Fibroblast of the conjunctiva (primary cell): Measurements from ENCODE around the gene NMRK2.
"Not testable (repeated sequence)": the region's sequence is repeated elsewhere in the genome, so short reads cannot be mapped to it uniquely, and the experiment has no call there.

Source experiments
- DNase-seq: peaks from one replicate; pipeline ENCODE4 v3.0.0-alpha.2; 2010; ENCODE audit warnings: low read depth

NMRK2 gene

DNA sequence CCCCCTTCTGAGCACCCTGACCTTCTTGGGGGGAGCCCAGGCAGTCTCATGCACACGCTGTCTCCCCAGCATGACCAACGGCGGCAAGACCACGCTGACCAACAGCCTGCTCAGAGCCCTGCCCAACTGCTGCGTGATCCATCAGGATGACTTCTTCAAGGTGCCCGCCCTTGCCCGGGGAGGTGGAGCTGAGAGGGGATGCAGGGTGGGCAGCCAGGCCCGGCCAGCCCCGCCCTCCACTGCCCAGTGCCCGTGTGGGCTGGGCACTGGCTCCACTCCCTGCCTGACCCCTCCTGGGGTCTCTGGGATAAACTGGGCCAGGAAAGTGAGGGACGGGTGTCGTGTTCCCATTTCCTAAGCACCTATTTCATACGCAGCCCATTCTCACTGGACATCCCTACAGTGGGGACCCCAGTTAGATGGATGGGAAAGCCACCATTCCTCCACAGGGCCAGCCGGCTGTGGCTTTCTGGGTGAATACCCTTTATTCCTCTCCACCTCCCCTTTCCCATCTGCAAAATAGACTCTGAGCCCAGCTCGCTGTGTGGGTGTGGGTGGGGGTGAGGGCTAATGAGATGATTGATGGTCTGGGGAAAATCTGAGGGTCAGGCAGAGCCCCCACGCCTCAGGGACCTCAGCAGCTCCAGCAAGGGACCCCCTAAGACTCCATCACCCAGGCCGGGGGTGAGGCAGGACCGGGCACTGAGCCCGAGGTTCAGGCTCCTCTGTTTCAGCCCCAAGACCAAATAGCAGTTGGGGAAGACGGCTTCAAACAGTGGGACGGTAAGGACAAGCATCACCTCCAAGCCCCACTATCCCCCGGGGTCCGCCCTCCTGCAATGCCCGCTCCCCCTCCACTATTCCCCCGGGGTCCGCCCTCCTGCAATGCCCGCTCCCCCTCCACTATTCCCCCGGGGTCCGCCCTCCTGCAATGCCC, 3.9 kb downstream of the NMRK2 start:
- DNase-seq: no peak

DNA sequence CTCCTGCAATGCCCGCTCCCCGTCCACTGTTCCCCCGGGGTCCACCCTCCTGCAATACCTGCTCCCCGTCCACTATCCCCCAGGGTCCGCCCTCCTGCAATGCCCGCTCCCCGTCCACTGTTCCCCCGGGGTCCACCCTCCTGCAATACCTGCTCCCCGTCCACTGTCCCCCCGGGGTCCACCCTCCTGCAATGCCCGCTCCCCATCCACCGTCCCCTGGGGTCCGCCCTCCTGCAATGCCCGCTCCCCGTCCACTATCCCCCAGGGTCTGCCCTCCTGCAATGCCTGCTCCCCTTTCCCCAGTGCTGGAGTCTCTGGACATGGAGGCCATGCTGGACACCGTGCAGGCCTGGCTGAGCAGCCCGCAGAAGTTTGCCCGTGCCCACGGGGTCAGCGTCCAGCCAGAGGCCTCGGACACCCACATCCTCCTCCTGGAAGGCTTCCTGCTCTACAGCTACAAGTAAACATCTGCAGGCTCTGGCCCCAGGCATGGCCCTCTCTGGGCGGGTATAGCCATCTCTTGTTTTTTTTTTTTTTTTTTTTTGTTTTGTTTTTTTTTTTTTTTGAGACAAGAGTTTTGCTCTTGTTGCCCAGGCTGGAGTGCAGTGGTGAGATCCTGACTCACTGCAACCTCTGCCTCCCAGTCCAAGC, 5.6 kb downstream of the NMRK2 start:
- not testable (repeated sequence) for DNase-seq

DNA sequence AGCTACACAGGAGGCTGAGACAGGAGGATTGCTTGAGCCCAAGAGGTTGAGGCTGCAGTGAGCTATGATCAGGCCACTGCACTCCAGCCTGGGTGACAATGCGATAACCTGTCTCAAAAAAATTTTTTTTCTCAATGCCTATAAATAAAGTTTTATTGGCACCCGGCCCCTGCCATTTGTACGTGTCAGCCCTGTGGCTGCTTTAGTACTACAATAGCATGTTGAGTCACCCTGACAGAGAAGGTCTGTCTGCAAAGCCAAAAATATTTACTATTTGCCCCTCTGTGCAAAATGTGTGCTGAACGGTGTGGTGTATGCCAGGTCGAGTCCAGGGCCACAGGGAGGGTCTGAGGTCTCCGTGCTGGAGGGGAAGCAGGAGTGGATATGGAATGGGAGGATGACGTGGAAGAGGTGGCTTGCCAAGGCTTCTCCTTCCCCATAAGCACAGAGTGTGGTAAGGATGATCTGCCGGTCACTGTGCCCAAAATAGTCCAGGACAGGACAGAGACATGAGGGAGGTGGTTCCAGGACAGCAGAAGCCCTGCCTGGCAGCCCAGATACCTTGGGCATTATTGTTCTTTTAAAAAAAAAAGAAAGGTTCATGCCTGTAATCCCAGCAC, 10.0 kb downstream of the NMRK2 start:
- DNase-seq: no peak

GRCh38 chr19:3944018-3944721, 11.3 kb downstream of the NMRK2 start:
- DNase-seq: no peak

GRCh38 chr19:3945838-3946237, 13.0 kb downstream of the NMRK2 start:
- DNase-seq: no peak

GRCh38 chr19:3947316-3947933, 14.6 kb downstream of the NMRK2 start:
- not testable (repeated sequence) for DNase-seq

GRCh38 chr19:3949294-3949693, 16.4 kb downstream of the NMRK2 start:
- DNase-seq: no peak

DNA sequence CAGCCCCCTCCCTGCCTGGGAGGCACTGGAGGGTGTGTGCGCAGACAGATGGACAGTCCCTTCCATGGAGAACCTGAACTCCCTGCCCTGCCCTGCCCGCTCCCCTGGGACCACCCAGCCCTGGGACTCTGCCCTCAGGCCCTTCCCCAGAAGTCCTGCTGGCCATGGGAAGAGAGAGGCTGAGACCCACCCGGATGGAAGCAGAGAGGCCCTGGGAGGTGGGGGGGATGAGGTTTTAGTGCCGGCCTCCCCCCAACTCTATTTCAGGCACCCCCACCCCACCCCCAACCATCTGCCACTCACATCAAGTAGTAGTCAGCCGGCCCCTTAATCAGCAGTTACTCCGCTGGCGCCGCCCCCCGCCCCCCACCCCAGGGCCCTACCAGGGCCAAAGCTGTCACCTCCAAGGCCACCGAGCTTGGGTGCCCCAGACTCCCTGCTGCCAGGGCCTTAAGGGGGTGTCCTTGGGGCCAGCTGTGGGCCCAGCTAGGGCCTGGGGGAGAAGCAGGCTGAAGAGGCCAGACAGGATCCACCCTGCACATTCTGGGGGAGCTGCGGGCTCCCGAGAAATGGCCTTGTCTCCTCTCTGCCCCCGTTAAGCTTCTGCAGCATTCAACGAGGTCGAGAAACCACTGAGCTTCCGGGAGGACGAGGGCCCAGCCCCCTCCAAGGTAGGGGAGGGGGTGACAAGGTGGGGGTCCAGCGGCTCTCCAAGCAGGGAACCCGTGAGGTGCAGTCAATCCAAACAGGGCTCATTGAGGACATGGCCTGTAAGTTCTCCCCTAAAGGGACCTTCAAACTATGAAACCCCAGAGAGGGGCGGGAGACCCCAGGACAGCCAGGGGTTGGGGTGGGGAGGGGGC, 17.4 kb downstream of the NMRK2 start:
- DNase-seq: no peak

DNA sequence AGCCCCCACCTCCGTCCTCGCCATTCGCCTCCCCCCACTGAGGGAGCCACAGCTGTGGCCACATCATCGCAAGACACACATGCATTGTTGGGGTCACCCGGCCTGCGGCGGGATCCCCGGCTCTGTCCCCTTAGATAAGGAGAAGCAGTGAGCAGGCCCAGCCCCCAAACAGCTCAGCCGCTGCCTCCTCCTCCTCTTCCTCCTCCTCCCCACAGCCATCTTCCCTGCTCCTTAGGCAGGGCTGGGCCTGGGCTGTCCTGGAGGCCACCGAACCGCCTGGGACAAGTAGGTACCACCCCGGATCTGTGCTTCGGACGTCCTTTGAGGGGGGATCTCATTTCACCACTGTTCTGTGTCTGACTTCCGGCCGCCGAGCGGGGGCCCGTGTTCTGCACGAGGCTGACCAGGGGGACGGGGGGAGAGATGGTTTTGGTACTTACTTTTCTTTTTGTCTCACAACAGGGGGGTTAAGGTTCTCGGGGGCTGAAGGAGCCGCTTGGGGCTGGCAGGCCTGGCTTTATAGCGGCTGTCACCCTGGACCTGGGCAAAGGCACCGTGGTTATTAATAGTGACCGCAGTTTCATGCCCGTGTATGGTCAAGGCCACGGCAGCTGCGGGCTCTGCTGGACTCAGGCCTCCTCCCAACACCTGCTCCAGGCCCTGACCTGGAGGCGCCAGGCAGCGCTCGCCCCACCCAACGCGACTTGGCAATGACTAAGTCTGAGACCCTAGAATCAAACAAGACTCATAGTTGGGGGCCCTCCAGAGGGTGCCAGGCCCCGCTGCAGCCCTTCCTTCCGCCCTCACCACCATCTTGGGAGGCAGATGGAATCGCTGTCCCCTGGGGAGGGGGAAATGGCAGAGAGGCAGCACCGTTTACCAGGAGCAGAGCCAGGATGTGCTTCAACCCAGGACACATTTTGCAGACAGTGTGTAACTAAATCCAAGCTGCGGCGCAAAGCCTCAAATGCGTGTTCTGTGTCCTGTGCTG, 18.3 kb downstream of the NMRK2 start:
- DNase-seq: no peak

- DNase-seq: not testable (repeated sequence)
Measured at GRCh38 chr19:3952755-3953276, 19.9 kb downstream of the NMRK2 start.

DNA sequence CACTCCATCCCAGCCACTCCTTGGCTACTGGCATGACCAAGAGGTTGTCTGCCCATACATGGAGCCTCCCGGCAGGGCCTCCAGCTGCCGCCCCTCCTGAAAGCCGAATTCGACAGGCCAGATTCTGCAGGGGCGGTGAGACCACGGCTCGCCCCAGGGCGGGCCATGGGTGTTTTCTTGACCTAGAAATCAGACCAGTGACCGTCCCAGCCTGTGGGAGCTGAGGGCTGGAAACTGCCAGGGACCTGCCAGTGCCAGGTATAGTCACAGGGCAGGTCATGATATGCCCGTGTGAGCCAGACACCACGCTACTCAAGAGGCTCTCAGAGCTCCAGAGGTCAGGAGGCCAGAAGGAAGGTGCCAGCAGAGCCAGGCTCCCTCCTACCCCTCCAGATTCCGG, 21.2 kb downstream of the NMRK2 start:
- no peak for DNase-seq

- not testable (repeated sequence) for DNase-seq
Measured at GRCh38 chr19:3955276-3955675, 22.4 kb downstream of the NMRK2 start.

- no peak for DNase-seq
Measured at GRCh38 chr19:3955688-3956087, 22.8 kb downstream of the NMRK2 start.

GRCh38 chr19:3958836-3959765, 26.2 kb downstream of the NMRK2 start:
- DNase-seq: no peak

GRCh38 chr19:3959766-3960131, 26.9 kb downstream of the NMRK2 start:
- no peak for DNase-seq

- DNase-seq: no peak
Measured at GRCh38 chr19:3961007-3961406, 28.1 kb downstream of the NMRK2 start.

GRCh38 chr19:3963458-3964255, 30.8 kb downstream of the NMRK2 start:
- no peak for DNase-seq
